ENCODE data around the gene VPS4A. TPM values are rescaled to one million over a fixed set of nuclear protein-coding genes. Genes with fewer than 3 reads are reported as not detected.

The VPS4A gene
- total and polyA plus RNA-seq, 2 of the 4 experiments (the other 2 are of a cell fraction), result 23.3 to 25.2 TPM

DNA sequence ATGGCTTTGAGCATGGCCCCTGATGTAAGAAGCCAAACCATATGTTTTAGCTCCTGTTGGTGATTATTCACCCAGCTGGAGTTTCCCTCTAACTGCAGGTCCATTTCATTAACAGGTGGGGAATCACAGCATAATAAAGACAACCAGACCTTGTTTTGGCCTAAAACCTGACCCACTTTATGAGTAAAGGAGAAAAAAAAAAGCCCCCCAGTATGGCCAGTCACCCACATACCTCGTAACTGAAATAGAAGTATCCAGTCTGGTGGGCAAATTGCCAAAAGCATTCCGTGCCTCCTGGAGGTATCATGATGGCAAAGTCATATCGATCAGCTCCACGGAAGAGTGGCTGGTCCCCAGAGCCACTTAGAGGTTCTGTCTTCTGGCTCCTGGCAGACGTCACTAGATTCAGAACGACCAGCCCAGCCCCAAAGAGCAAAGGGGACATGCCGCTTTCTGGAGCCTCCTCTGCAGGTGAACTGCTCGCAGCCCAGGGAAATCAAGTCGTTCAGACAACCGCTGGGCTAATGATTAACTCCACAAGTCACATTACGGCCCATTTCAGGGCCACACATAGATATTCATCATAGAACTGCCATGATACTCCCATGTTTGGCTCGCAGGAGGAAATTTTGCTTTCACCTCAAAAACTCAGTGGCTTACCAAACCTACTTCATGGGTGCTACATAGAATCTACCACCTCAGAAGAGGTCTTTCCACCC lies 40.3 kb downstream of the VPS4A start, which contains the start of gene TMED6:
TSS of gene TMED6 (minus strand) at position 478 of the 719 bp plus-strand sequence. CDS start at position 445, 33 bp downstream.
- Histone ChIP-seq H3K14ac (replicated peaks; ENCODE audit: low read depth, low read length) (no peak within 1 kb of the TSS), H4K8ac (ENCODE audit: low read depth in 2 of 2, low read length in 2 of 2) (no peak within 1 kb of the TSS), H3K27me3 (ENCODE audit: control insufficient read depth, insufficient read depth, low read length) (no peaks in the 10 kb centered on the region), H3K9me3 (ENCODE audit: control insufficient read depth, insufficient read depth, low read length) (no peaks in the 10 kb centered on the region), H4K91ac (ENCODE audit: insufficient read depth, low read depth, low read length) (no peak within 1 kb of the TSS), H3K56ac (ENCODE audit: extremely low read depth, insufficient read depth, low read length) (no peak within 1 kb of the TSS), H2BK120ac (ENCODE audit: low read depth, low read length) (no peak within 1 kb of the TSS), H3K9ac (ENCODE audit: low read depth, low read length) (no peak within 1 kb of the TSS), H3K4me1 (ENCODE audit: control insufficient read depth, insufficient read depth, low read length) (peaks cover 2% of the 10 kb centered on the region; the same call in 1 of the 2 replicates), H3K27ac (ENCODE audit: insufficient read depth, low read length) (no peak within 1 kb of the TSS), H3K79me1 (ENCODE audit: low read depth in 1 of 2, low read length in 2 of 2) (0 out of 4 replicates have a peak, but pooled peaks cover 0 to 4% of the 10 kb centered on the region in 2 experiments), H3K4me3 (ENCODE audit: insufficient read depth, low read depth, low read length) (no peak within 1 kb of the TSS), H4K5ac (ENCODE audit: low read depth, low read length) (no peak within 1 kb of the TSS), H3K4me2 (ENCODE audit: low read depth, low read length) (no peak within 1 kb of the TSS), H2BK15ac (ENCODE audit: low read depth, low read length) (no peak within 1 kb of the TSS), H3K9me1 (ENCODE audit: insufficient read depth, low read length) (peaks cover 3% of the 10 kb centered on the region; the same call in 1 of the 2 replicates), H3K23ac (ENCODE audit: low read depth, low read length) (no peak within 1 kb of the TSS), H2AFZ (replicated peaks; ENCODE audit: low read length, poor library complexity) (peak within 1 kb of the TSS; percentile 10), H2AK5ac (ENCODE audit: low read depth, low read length) (no peak within 1 kb of the TSS), H2AK9ac (replicated peaks; ENCODE audit: low read depth, low read length, poor library complexity) (no peak within 1 kb of the TSS), H2BK20ac (ENCODE audit: low read depth, low read length) (no peak within 1 kb of the TSS), H4K20me1 (ENCODE audit: insufficient read depth, low read length) (no peaks in the 10 kb centered on the region), H3K4ac (ENCODE audit: low read depth, low read length) (no peak within 1 kb of the TSS), H3K18ac (ENCODE audit: low read depth, low read length) (no peak within 1 kb of the TSS), H2BK5ac (ENCODE audit: low read depth, low read length, poor library complexity, severe bottlenecking) (no peak within 1 kb of the TSS), H3K36me3 (ENCODE audit: control insufficient read depth, insufficient read depth, low read length) (peaks cover 8% of the 10 kb centered on the region)
- in situ Hi-C loops (cut with MboI; ENCODE audit: low sequenced_read_pairs) (no loop called here), intact Hi-C loops (cut with micrococcal nuclease) (no loop called here), dilution Hi-C loops (cut with HindIII; ENCODE audit: low sequenced_read_pairs, unreplicated experiment) (no loop called here)
- ChIA-PET POLR2A (ENCODE audit: unreplicated experiment) (no interaction called here), CTCF (no interaction called here)
- DNase-seq (no peak), ATAC-seq (ENCODE audit: low read depth) (no peak)
- WGBS, 2 experiments (ENCODE audit: extremely low coverage in 2 of 2, insufficient read length in 1 of 2), result 94% methylated on average over 11 of the region's 12 CpGs; no CpG with 5 or more reads in 1 of the 2 experiments
- TF ChIP-seq MAZ (IDR thresholded peaks at IDR 0.05; ENCODE audit: borderline replicate concordance, low read depth, low read length), result no peak
- no peak for TF ChIP-seq CHD1 (IDR thresholded peaks at IDR 0.05; ENCODE audit: low read depth, low read length)
- TF ChIP-seq FOS (IDR thresholded peaks at IDR 0.05; ENCODE audit: low read depth, low read length), result no peak
- TF ChIP-seq RFX5 (IDR thresholded peaks at IDR 0.05; ENCODE audit: low read depth, low read length), result no peak
- TF ChIP-seq RCOR1 (IDR thresholded peaks at IDR 0.05; ENCODE audit: insufficient replicate concordance, low read length), result no peak
- TF ChIP-seq, protein P1, sequence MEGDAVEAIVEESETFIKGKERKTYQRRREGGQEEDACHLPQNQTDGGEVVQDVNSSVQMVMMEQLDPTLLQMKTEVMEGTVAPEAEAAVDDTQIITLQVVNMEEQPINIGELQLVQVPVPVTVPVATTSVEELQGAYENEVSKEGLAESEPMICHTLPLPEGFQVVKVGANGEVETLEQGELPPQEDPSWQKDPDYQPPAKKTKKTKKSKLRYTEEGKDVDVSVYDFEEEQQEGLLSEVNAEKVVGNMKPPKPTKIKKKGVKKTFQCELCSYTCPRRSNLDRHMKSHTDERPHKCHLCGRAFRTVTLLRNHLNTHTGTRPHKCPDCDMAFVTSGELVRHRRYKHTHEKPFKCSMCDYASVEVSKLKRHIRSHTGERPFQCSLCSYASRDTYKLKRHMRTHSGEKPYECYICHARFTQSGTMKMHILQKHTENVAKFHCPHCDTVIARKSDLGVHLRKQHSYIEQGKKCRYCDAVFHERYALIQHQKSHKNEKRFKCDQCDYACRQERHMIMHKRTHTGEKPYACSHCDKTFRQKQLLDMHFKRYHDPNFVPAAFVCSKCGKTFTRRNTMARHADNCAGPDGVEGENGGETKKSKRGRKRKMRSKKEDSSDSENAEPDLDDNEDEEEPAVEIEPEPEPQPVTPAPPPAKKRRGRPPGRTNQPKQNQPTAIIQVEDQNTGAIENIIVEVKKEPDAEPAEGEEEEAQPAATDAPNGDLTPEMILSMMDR (conservative IDR thresholded peaks at IDR 0.05; ENCODE audit: low read depth, low read length), result no peak
- no peak for TF ChIP-seq RAD21 (IDR thresholded peaks at IDR 0.05; ENCODE audit: low read length)
- TF ChIP-seq, protein P2, sequence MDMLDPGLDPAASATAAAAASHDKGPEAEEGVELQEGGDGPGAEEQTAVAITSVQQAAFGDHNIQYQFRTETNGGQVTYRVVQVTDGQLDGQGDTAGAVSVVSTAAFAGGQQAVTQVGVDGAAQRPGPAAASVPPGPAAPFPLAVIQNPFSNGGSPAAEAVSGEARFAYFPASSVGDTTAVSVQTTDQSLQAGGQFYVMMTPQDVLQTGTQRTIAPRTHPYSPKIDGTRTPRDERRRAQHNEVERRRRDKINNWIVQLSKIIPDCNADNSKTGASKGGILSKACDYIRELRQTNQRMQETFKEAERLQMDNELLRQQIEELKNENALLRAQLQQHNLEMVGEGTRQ (IDR thresholded peaks at IDR 0.05; ENCODE audit: low read depth, low read length), result no peak
- TF ChIP-seq, protein P3, sequence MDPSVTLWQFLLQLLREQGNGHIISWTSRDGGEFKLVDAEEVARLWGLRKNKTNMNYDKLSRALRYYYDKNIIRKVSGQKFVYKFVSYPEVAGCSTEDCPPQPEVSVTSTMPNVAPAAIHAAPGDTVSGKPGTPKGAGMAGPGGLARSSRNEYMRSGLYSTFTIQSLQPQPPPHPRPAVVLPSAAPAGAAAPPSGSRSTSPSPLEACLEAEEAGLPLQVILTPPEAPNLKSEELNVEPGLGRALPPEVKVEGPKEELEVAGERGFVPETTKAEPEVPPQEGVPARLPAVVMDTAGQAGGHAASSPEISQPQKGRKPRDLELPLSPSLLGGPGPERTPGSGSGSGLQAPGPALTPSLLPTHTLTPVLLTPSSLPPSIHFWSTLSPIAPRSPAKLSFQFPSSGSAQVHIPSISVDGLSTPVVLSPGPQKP (IDR thresholded peaks at IDR 0.05; ENCODE audit: borderline replicate concordance, low read depth, low read length), result no peak
- TF ChIP-seq BHLHE40 (IDR thresholded peaks at IDR 0.05; ENCODE audit: low read depth, low read length), result no peak
- TF ChIP-seq MXI1 (IDR thresholded peaks at IDR 0.05; ENCODE audit: borderline replicate concordance, low read depth, low read length), result no peak
- TF ChIP-seq CEBPB (IDR thresholded peaks at IDR 0.05; ENCODE audit: low read depth, low read length), result no peak
- TF ChIP-seq POLR2A (IDR thresholded peaks at IDR 0.05; ENCODE audit: low read depth, low read length), result no peak
- TF ChIP-seq MAFK (IDR thresholded peaks at IDR 0.05; ENCODE audit: low read depth, low read length), result no peak
- TF ChIP-seq NFE2L2 (IDR thresholded peaks at IDR 0.05; ENCODE audit: low read depth, low read length), result no peak
- TF ChIP-seq SMC3 (IDR thresholded peaks at IDR 0.05; ENCODE audit: low read depth, low read length), result no peak
- no TSS peak for BruUV-seq (replicated peaks)

All from IMR-90 (cell line).